SK-N-SH treated with all-trans-retinoic acid at 6 μM for 48 hours (cell line): ENCODE measurements around the gene GCG.

ENCODE experiments used
- ARNTL ChIP-seq: fragments of 450-650 bp; formaldehyde crosslinking; IDR thresholded peaks from 2 replicates; pipeline ENCODE4 v1.5.0; 2020; ENCODE audit warnings: low read depth, mild to moderate bottlenecking, moderate library complexity, borderline replicate concordance
- BACH2 ChIP-seq: fragments of 250-450 bp; sonication (Bioruptor Pico); IDR thresholded peaks from 2 replicates; pipeline ENCODE4 v1.9.0; 2021; ENCODE audit warnings: mild to moderate bottlenecking, borderline replicate concordance
- GLIS3 ChIP-seq: fragments of 250-450 bp; sonication (Bioruptor Pico); IDR thresholded peaks from 2 replicates; pipeline ENCODE4 v1.5.0; 2020; ENCODE audit warnings: mild to moderate bottlenecking, moderate library complexity
- PATZ1 ChIP-seq: fragments of 250-450 bp; sonication (Bioruptor Pico); IDR thresholded peaks from 2 replicates; pipeline ENCODE4 v1.8.0; 2020; ENCODE audit warnings: mild to moderate bottlenecking, moderate library complexity, borderline replicate concordance
- PPARA ChIP-seq: fragments of 250-450 bp; sonication (Bioruptor Pico); IDR thresholded peaks from 2 replicates; pipeline ENCODE4 v1.5.0; 2020; ENCODE audit warnings: mild to moderate bottlenecking, borderline replicate concordance
- TCF4 ChIP-seq: fragments of 250-450 bp; sonication (Bioruptor Pico); IDR thresholded peaks from 2 replicates; pipeline ENCODE4 v1.8.0; 2021; ENCODE audit warnings: mild to moderate bottlenecking, moderate library complexity, borderline replicate concordance
- TOX ChIP-seq: fragments of 250-450 bp; sonication (Bioruptor Pico); IDR thresholded peaks from 2 replicates; pipeline ENCODE4 v1.8.0; 2021; ENCODE audit warnings: mild to moderate bottlenecking, moderate library complexity, borderline replicate concordance
- ZFP3 ChIP-seq: fragments of 250-450 bp; sonication (Bioruptor Pico); IDR thresholded peaks from 2 replicates; pipeline ENCODE4 v1.5.0; 2020; ENCODE audit warnings: mild to moderate bottlenecking, moderate library complexity
- TF ChIP-seq, protein P1 (sequence below): fragments of 250-450 bp; sonication (Bioruptor Pico); IDR thresholded peaks from 2 replicates; pipeline ENCODE4 v1.8.0; 2021; ENCODE audit warnings: low read depth, mild to moderate bottlenecking, moderate library complexity, borderline replicate concordance
- TF ChIP-seq, protein P2 (sequence below): fragments of 250-450 bp; sonication (Bioruptor Pico); IDR thresholded peaks from 2 replicates; pipeline ENCODE4 v1.5.0; 2020; ENCODE audit warnings: mild to moderate bottlenecking, moderate library complexity

DNA sequence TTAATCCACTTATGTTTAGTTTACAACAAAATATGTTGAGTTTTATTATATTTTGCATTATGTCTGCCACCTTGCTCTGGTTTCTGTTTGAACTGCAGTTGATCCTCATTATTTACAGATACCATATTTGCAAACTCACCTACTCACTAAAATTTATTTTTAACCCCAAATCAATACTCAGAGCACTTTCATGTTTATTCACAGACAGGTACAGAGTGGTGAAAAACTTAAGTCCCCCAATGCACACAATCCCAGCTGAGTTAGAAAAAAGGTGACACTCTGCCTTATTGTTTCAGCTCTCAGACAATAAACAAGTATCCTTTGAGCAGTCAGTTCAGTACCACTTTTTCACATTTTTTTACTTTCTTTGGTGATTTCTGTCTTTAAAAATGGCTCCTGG lies 13.7 kb downstream of the GCG start:
- no peak for TF ChIP-seq TCF4 (CRISPR knock-in tag)
- no peak for TF ChIP-seq PATZ1
- no peak for TF ChIP-seq BACH2 (CRISPR knock-in tag)
- no peak for TF ChIP-seq ZFP3 (CRISPR knock-in tag)
- TF ChIP-seq, protein P1, sequence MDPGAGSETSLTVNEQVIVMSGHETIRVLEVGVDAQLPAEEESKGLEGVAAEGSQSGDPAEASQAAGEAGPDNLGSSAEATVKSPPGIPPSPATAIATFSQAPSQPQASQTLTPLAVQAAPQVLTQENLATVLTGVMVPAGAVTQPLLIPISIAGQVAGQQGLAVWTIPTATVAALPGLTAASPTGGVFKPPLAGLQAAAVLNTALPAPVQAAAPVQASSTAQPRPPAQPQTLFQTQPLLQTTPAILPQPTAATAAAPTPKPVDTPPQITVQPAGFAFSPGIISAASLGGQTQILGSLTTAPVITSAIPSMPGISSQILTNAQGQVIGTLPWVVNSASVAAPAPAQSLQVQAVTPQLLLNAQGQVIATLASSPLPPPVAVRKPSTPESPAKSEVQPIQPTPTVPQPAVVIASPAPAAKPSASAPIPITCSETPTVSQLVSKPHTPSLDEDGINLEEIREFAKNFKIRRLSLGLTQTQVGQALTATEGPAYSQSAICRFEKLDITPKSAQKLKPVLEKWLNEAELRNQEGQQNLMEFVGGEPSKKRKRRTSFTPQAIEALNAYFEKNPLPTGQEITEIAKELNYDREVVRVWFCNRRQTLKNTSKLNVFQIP, result no peak
- TF ChIP-seq, protein P2, sequence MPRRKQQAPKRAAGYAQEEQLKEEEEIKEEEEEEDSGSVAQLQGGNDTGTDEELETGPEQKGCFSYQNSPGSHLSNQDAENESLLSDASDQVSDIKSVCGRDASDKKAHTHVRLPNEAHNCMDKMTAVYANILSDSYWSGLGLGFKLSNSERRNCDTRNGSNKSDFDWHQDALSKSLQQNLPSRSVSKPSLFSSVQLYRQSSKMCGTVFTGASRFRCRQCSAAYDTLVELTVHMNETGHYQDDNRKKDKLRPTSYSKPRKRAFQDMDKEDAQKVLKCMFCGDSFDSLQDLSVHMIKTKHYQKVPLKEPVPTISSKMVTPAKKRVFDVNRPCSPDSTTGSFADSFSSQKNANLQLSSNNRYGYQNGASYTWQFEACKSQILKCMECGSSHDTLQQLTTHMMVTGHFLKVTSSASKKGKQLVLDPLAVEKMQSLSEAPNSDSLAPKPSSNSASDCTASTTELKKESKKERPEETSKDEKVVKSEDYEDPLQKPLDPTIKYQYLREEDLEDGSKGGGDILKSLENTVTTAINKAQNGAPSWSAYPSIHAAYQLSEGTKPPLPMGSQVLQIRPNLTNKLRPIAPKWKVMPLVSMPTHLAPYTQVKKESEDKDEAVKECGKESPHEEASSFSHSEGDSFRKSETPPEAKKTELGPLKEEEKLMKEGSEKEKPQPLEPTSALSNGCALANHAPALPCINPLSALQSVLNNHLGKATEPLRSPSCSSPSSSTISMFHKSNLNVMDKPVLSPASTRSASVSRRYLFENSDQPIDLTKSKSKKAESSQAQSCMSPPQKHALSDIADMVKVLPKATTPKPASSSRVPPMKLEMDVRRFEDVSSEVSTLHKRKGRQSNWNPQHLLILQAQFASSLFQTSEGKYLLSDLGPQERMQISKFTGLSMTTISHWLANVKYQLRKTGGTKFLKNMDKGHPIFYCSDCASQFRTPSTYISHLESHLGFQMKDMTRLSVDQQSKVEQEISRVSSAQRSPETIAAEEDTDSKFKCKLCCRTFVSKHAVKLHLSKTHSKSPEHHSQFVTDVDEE (CRISPR knock-in tag), result no peak
- no peak for TF ChIP-seq TOX (CRISPR knock-in tag)
- TF ChIP-seq ARNTL (CRISPR knock-in tag), result no peak
- TF ChIP-seq PPARA, result no peak
- TF ChIP-seq GLIS3, result no peak
